Posterior vena cava (tissue), 2 donors: ENCODE results near the gene GALNT14. TPM values are rescaled to one million over a fixed set of nuclear protein-coding genes. Genes with fewer than 3 reads are reported as not detected.
A peak's percentile ranks its signal among the peaks of the same experiment; 100 is the strongest.
"Not testable (repeated sequence)": the region's sequence is repeated elsewhere in the genome, so short reads cannot be mapped to it uniquely, and the experiment has no call there.

Source experiments
- DNase-seq: peaks from one replicate; pipeline ENCODE4 v3.0.0-alpha.2; 2020; ENCODE audit warnings: low spot score
- intact Hi-C, 2 donors: fragments of 100-400 bp; cut with DNase I; formaldehyde crosslinking; loops; one replicate each; pipeline versions ENCODE4 v1.14.1 to v1.14.2; 2022 to 2023
- long read RNA-seq, 2 donors: library from polyadenylated mRNA; unstranded; transcript quantifications; one replicate each; pipeline ENCODE4 v2.0.0, GENCODE V29; 2020 to 2021
- total RNA-seq, 2 donors: library from RNA; stranded (reverse); fragmentation: NEBNext Ultra II Directional; extraction: Animal tissue kit (Norgen Biotek cat#: 25700); gene quantifications; one replicate each; pipeline ENCODE4 v1.2.1, GENCODE V29; 2021
- donor health status: DM: yes; HTN: yes; CAD: no.
- donor health status: DM: yes; HTN: yes; CAD: no.

GALNT14 gene, protein sequence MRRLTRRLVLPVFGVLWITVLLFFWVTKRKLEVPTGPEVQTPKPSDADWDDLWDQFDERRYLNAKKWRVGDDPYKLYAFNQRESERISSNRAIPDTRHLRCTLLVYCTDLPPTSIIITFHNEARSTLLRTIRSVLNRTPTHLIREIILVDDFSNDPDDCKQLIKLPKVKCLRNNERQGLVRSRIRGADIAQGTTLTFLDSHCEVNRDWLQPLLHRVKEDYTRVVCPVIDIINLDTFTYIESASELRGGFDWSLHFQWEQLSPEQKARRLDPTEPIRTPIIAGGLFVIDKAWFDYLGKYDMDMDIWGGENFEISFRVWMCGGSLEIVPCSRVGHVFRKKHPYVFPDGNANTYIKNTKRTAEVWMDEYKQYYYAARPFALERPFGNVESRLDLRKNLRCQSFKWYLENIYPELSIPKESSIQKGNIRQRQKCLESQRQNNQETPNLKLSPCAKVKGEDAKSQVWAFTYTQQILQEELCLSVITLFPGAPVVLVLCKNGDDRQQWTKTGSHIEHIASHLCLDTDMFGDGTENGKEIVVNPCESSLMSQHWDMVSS
- 1 to 10 TPM; 1.1 TPM for total RNA-seq
- long read RNA-seq, donor 1: 0 reads
- long read RNA-seq, donor 2, partial matches to known transcripts: 0 of 3 reads
- long read RNA-seq, donor 2, other reads (novel, unspliced or antisense): 3 of 3 reads

DNA sequence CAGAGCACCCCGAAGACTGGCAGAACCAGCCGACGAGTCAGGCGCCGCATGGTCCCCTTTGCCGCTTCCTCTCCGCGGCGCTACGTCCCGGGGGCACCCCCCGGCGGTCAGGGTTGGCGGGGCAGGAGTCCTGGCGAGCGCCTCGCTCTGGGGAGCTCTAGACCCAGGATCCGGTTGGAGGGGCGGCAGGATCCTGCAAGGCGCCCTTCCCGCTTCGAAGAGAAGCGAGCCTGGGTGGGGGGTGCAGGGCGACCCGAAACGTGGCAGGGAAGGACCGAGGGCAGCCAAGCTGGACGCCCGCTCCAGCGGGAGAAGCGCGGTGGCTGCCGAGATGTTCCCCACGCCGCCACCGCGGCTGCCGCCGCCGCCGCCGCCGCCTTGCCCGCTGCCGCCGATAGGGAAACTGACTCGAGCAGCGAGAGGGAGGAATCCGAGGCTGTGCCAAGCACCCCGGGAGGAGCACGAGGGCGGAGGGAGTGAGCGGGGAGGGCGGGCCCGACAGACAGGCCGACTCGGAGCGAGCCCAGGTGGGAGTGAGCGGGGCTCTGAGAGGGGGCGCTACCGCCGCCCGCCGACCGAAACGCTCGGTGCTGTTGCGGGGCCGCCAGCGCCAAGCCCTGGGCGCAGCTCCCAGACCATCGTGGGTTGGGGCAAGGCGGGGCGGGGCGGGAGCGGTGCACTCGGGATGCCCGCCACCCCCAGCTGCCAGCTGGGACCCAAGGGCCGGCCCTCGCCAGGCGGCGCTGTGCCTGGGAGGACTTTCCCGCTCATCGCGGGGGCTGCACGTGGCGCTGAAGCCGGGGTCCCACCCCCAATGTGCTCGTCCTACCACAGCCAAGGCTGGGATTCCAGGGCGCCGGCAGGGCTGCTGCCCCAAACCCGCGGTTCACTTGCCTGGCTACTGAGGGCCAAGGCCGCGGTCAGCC, at the start of gene GALNT14:
TSS of gene GALNT14 (minus strand) at position 404 of the 926 bp plus-strand sequence. CDS start at position 50, 354 bp downstream.
- DNase-seq: peak; percentile 86
- intact Hi-C loops: no loop called here

DNA sequence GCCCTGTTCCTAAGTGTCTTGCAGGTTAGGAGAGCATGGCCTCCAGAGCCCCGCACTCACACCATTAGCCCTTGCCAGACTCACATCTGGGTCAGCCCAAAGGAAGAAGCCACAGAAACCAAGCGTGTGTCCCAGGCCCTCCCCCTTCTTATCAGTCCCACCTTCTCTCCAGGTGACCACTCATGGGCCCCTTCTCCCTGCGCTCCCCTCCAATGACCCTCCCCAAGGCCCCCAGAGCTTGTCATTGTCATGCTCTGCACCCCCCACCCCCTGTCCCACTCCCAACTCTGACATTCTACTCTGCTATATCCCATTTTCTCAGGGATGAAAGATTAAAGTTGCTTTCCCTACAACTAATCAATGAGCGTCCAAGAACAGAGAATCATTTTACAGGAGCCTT, 48.9 kb upstream of the GALNT14 start:
- intact Hi-C loops: no loop called here
- DNase-seq: no peak

DNA sequence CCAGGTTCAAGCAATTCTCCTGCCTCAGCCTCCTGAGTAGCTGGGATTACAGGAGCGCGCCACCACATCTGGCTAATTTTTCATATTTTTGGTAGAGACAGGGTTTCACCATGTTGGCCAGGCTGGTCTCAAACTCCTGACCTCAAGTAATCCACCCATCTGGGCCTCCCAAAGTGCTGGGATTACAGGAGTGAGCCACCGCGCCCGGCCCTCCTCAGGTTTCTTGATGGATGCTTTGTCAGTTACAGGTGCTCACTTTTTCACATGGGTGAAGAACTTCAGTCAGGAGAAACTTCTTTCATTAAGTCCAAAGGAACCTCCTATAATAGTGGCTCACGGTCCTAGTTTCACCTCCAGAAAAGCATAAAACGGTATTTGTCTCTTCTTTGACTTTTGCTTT, 45.7 kb upstream of the GALNT14 start:
- intact Hi-C loops, DNase-seq: not testable (repeated sequence)

DNA sequence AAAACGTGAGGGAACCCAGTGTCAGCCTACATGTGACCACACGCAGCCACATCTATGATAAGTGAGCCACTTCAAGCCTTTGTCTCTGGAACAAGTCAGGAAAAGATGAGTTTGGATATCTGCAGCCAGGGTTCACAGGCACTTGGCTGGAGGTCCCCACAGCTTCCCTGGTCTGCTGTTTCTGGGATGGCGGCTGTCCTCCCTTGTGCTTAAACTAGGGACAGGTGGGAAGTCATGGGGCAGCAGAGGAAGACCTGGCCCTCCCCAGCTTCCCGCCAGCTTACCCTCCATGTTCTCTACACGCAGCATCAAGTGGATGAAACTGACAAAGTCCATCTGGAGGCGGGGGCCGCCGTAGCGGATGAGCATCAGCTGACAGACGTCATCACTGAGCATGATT, 38.5 kb upstream of the GALNT14 start:
- DNase-seq: no peak
- intact Hi-C loops: no loop called here

DNA sequence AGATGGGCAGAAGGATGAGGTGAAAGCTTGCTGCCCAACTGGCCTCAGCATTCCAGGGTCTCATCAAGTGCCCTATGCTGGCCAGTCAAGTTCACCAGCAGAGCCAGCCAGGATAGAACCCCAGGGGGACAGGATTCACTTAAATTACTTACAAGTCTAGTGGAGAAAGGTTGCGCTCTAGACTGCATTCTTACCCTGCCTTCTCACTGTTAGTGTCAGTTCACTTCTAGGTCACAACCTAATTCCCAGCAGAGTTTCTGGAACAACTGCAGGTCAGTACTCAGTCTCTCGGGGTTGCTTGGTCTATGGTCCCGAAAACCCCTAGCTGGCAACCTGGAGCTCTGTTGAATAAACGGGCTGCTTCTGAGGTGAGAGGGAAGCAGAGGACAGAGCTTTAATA, 32.9 kb upstream of the GALNT14 start:
- intact Hi-C loops: no loop called here
- no peak for DNase-seq

DNA sequence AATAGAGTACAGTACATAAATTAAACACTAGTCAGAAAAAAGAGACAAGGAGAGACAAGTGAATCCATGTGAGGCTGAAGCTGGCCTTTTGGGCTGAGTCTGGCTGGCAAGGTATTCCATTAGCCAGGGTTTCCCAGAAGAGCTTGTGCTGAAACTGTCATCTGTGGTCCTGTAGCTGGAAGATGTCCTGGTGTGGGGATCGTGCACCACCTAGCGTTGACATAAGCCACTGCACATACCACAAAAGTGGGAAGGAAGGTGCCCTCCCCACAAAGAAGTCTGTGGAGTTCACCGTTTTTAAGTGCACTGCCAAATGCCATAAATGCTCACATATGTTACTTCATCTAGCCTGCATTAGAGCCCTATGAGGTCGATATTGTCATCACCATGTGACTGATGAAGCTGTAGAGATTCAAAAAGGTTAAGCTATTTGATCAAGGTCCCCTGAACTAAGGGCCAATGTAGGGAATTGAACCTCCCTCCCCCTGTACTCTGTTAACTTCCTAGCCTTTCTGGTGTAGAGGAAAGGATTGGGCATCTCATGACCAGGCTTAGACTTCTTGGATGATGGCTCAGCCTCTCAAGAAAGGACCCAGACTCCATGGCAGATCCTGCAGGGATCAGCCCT, 31.9 kb upstream of the GALNT14 start:
- intact Hi-C loops: no loop called here
- DNase-seq: peak; percentile 86

DNA sequence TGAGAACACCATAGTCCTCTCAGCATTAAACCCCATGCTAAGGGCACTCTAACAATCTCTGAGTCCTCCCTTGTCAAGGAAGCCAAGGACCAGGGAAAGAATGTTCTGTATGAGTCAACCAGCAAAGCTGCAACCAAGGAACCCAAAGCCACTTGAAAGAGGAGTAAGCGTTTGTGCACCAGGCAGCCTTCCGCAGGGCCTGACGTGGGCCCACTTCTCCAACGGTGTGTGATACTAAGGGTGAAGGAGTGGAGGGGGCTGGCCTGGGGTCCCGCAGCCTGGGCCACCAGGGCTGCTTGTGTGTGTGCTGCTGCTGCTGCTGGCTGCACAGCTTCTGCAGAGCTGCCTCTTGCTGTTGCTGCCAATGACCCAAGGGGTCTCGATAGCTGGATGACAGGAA, 30.1 kb upstream of the GALNT14 start:
- intact Hi-C loops: loop anchor here in 1 of 2 donors (2.0 to 10.0 kb wide), 2 partner anchors 167 to 455 kb away; no protein-coding TSS in a partner anchor
- DNase-seq: no peak

DNA sequence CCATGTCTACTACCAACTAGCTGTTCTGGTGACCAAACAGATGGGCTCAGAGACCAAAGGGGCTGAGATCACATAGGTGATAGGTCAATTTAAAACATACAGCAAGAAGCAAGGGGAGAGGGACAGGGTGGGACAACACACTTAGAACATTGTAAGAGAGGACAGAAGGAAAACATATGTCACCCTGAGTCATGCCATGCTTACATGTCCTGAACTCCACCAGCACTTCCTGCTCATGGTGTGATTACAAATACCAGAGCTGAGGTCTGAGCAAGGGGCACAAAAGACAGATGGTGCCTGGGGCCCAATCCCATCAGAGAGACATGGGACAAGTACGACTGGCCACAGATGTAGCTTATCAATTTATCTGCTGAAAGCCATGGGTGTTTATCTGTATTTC, 28.7 kb upstream of the GALNT14 start:
- no peak for DNase-seq
- intact Hi-C loops: loop anchor here in 1 of 2 donors (10.0 kb wide), 1 partner anchor 168 kb away; no protein-coding TSS in a partner anchor

DNA sequence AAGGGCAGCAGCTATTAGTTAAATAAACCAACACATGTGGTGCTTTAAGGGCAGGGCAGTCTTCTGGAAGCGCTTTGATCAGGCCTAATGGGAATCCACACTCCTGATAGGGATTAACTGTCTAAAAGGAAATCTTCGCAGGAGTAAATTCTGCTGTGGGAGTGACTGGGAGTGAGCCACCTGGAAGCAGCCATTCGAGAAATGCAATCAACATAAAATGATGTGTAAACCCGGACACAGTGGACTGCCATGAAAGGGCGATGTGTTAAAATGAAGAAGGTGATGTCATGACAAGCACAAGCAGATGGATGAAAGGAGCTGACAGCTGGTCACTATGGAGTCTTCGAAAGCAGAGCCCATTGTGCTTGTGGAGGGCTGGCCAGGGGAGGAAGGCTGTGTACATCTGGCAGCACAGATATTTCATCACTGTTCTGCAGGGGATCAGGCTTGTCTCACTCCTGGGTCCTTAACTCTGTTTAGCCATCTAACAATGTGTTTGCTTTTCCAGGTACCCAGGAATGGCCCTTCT, 24.8 kb upstream of the GALNT14 start:
- no peak for DNase-seq
- intact Hi-C loops: loop anchor here in 1 of 2 donors (10.0 kb wide), 1 partner anchor 172 kb away; no protein-coding TSS in a partner anchor

DNA sequence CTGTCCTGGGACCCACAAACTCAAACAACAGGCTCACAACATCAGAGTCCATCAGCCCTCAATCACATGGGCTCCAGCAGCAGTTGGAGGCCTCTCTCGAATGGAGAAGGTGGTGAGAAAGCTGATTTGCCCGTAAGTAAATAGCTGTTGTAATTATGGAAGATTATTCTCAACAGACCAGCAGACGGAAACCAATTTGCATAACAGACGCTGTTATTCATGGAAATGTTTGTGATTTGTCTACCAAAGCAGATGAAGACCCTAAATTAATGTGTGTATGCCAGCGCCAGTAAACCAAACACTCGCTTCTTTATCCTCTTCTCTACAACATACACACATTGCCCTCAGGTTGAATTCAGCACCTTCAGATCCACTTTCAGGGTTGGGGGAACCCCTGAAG, 23.4 kb upstream of the GALNT14 start:
- intact Hi-C loops: loop anchor here in 1 of 2 donors (10.0 kb wide), 1 partner anchor 173 kb away; no protein-coding TSS in a partner anchor
- no peak for DNase-seq

DNA sequence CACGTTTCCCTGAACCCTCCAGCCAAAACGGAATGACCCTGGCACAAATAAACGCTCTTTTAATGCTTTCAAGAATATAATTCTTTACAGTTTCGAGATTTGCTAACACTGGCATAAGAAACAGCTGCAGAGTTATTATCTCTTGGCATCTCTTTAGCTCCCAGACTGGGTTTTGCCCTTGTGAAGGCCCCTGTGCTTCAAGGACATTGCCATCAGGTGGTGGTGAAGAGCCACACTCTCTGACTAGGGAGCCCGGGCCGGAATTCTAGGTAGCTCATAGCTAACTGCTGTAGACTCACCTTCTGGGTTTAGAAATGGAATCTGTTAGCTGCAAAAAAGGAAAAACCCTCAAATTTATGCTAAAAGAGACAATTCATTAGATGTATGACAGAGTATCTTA, 13.3 kb upstream of the GALNT14 start:
- no peak for DNase-seq
- intact Hi-C loops: no loop called here

DNA sequence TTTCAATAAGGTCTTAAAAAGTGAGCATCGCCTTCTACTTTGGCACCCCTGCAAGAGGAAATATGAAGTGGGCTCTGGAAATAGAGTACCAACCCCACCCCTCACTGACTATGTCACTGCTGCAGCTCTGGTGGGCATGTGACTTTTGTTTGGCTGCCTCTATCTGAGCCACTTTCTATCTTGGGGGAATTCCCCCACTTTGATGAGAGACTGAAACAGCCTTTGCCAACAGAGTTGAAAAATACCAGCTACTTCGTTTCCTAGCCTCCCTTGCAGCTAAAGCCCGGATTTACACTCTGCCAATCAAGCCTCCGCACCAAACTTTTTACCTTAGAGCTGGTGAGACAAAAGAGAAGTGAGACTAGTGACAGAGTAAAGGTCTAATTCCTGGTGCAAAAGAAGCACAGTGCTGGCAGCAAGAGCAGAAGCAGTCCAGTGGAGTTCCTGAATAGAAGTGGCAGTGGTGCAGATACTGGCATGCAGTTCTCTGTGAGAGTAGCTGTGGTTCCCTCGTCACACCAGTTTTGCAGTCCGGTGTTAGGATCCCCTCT, 12.0 kb upstream of the GALNT14 start:
- DNase-seq: no peak

DNA sequence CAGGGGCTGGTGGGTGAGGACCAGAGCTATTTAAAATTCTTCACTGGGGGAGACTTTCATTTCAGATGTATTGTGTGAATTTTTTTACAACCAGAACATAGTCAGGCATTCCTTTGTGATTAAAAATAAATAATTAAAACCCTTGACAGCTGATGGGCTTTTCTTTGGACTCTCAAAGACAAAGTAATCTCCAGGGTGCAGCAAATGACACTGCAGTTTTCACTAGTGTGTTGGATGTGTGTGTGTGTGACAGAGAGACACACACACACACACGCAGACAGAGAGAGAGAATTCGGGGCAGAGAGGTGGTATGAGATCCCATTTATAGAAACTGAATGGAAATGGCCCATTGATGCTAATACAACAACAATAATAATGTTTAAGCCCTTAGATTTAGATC, 10.3 kb upstream of the GALNT14 start:
- DNase-seq: no peak
- intact Hi-C loops: no loop called here

More for the DNA sequence above, 12.0 kb upstream of the GALNT14 start:
- intact Hi-C loops: no loop called here

DNA sequence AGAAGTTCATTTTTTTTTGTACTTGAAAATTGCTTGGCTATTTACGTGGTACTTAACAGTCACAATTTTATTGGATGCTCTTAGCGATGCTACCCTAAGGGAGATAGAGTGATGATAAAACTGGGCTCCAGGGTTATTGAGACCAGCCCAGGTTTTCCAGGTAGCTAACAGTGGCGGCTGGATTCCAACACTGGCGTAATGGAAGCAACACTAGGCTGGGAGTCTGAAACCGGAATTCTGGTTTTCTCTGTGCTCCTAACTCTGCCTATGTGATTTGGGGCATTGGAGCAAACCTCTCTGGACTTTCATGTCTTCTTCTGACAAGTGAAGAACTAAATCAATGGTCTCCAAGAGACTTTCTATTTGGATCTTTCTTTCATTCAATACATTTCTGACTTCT, 9.4 kb upstream of the GALNT14 start:
- DNase-seq: no peak
- intact Hi-C loops: no loop called here

DNA sequence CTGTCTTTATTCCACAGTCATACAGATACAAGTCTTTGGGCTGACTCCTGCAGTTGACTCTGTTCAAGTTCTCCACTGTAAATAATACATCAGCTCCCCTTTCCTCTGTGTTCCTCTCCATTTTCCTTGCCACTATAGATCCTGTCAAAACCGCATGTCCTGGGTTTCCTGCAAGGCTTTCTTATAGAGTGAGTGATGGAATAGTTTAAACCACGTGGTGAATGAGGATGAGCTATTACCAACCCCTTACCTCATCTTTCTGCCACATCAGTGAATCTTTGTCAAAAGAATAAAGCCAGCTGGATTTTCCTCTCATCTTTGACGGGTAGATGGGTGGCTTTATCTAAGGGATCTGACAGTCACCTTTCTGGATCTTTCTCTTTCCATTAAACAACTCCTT, 3.9 kb upstream of the GALNT14 start:
- DNase-seq: no peak
- intact Hi-C loops: no loop called here

DNA sequence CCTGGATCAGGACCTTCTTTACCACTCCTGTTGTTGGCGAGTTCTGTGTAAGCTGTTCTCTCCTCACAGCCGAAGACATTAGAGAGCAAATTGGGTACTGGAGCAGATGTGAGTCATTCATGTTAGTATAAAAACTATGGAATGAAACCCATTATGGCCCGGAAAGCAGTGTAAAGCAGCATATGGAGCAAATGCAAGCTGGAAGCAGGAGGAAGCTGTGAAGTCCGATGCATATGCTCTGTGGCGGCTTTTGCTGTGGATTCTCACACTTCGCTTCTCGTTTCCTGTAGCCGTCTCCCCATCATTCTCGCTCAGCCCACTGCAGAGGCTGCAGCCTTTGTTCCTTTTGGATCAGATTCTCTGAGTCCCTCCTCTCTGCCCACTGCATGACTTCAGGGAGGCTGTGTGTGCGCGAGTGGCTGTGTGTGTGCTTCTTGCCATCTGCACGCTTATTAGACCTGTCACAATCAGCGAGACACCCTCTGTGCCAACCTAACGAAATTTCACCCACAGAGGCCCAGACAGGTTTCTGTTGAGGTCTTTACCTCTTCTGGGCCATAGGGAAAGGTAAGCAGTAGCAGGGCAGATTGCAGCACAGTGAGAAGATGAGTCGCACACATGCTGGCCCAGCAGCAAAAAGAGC, 3.3 kb upstream of the GALNT14 start:
- intact Hi-C loops: no loop called here
- no peak for DNase-seq

DNA sequence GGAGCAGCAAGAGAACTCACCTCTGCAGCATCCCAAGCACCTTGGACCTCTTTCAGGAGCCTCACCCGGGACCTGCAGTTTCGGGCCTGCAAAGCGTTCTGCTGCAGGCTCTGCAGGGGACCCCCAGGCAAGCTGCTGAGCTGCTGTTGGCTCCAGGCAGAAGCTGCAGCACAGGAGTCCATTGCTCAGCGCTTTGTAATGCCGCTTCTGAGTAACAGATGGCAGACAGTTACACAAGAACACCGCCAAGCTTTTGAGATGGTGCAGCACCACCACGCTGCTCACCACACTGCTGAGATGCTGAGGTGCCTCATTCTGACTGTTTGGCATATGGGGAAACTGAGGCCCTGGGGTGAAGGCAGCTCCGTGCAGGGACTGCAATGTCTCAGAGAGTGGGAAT, 1.9 kb upstream of the GALNT14 start:
- no peak for DNase-seq

DNA sequence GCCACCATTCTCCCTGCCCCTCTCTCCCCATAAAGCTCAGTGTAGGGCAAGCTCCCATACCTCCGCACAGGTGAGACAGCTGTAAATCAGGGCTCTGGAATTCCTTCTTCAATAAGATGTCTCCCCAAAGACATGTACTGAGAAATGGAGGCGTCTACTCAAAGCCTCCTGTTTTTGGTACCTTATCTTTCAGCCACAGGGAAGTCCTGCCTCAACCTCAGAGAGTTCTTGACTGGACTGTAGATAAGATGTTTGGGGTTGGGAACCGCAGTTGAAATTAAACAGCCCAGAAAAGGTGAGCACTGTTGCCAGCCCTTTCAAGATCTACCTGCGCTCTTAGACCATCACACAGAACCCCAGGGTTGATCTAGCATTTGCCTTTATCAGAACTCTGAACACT, 1.4 kb upstream of the GALNT14 start:
- DNase-seq: no peak
- intact Hi-C loops: no loop called here

More for the DNA sequence above, 1.9 kb upstream of the GALNT14 start:
- intact Hi-C loops: no loop called here
